Adrenal gland (tissue), 12 donors: ENCODE data around the gene MCOLN2. TPM values are rescaled to one million over a fixed set of nuclear protein-coding genes. Genes with fewer than 3 reads are reported as not detected.

Experiments
- DNase-seq, 7 donors: peaks; one replicate each; pipeline ENCODE4 v3.0.0-alpha.2; 2019 to 2020
- H3K27ac ChIP-seq, 5 donors: fragments of 200-600 bp; sonication (generic) in 4 of 5; 1 replicate in 3 of 5; 2 replicates in 2 of 5; pipeline versions ENCODE4 v1.5.1 to v1.8.0; 2016 to 2020; ENCODE audit warnings: mild to moderate bottlenecking in 1 of 5
- H3K27me3 ChIP-seq: fragments of 200-600 bp; 2 replicates; pipeline ENCODE4 v1.8.0; 2021
- H3K36me3 ChIP-seq, 2 donors: fragments of 200-600 bp; replicated peaks in 1 of 2; 1 replicate in 1 of 2; 2 replicates in 1 of 2; pipeline versions ENCODE4 v1.5.1 to v1.8.0; 2018 to 2022
- H3K4me1 ChIP-seq, 2 donors: fragments of 200-600 bp; replicated peaks in 1 of 2; 1 replicate in 1 of 2; 2 replicates in 1 of 2; pipeline versions ENCODE4 v1.5.1 to v1.8.0; 2018 to 2021
- H3K4me3 ChIP-seq, 4 donors: fragments of 200-600 bp; sonication (generic) in 3 of 4; one replicate each; pipeline ENCODE4 v1.5.1; 2016 to 2018
- H3K9me3 ChIP-seq, 3 donors: fragments of 200-600 bp; sonication (generic) in 1 of 3; replicated peaks in 1 of 3; 1 replicate in 2 of 3; 2 replicates in 1 of 3; pipeline versions ENCODE4 v1.5.1 to v1.8.0; 2016 to 2021
- CTCF ChIP-seq, 6 experiments: fragments of 450-650 bp in 4 of 6; fragments of 200-600 bp in 2 of 6; sonication (generic) in 1 of 6; IDR thresholded peaks; 1 replicate in 5 of 6; 2 replicates in 1 of 6; pipeline versions ENCODE4 v1.5.1 to v1.8.0; 2016 to 2021; ENCODE audit warnings: antibody characterized with exemption in 6 of 6, mild to moderate bottlenecking in 2 of 6, moderate library complexity in 1 of 6
- POLR2A ChIP-seq, 2 donors: fragments of 450-650 bp; IDR thresholded peaks; one replicate each; pipeline ENCODE4 v1.6.1; 2017; ENCODE audit warnings: antibody characterized with exemption in 2 of 2, mild to moderate bottlenecking in 2 of 2, moderate library complexity in 1 of 2
- whole genome bisulfite sequencing, 4 donors: extraction: QIAGEN DNeasy Blood & Tissue Kit in 2 of 4; methylation state at CpG; one replicate each; pipeline versions ENCODE4 v1.1.5 to v1.1.7; 2013 to 2017; 5-methylcytosine and 5-hydroxymethylcytosine counted together
- intact Hi-C, 2 donors: fragments of 100-400 bp; cut with DNase I; formaldehyde crosslinking; loops; one replicate each; pipeline versions ENCODE4 v1.14.1 to v1.15.0; 2022 to 2023
- polyA plus RNA-seq, 3 donors: library from polyadenylated mRNA; stranded (reverse); fragments of 200-250 nt in 2 of 3; fragments of 350-450 nt in 1 of 3; fragmentation: Illumina TruSeq in 1 of 3; extraction: RNeasy Lipid Tissue Mini Kit (QIAGEN cat#74804) in 1 of 3; gene quantifications; one replicate each; pipeline ENCODE4 v1.2.3, GENCODE V29; 2013 to 2014
- total RNA-seq, 9 donors: library from RNA; depleted of rRNA in 4 of 9; stranded (reverse); fragments of >200 nt in 4 of 9; fragments of 120-200 nt in 1 of 9; fragmentation: NEBNext Ultra II Directional in 1 of 9; extraction: Animal tissue kit (Norgen Biotek cat#: 25700) in 1 of 9; gene quantifications; one replicate each; pipeline versions ENCODE4 v1.1.0 to v1.2.4, GENCODE V29; 2013 to 2023
- donor health status: healthy with polysubstance abuse.
- donor health status: Bipolar disorder and iron deficiency.
- donor health status: DM: yes; HTN: yes; CAD: no.
- donor health status: DM: no; HTN: no; CAD: no.
- donor health status: DM: no; HTN: no; CAD: no.
- donor health status: DM: yes; HTN: yes; CAD: no.

Gene MCOLN2
- total and polyA plus RNA-seq, 12 donors: 0.89 to 40.1 (median 14.8) TPM

- peaks cover 12 to 16% of the 10 kb centered on the region in 2 donors for H3K4me1 ChIP-seq
Observed at GRCh38 chr1:84972377-84972987, 24.4 kb downstream of the MCOLN2 start.

GRCh38 chr1:84971957-84972356 is 25.0 kb downstream of the MCOLN2 start:
- no peaks in the 10 kb centered on the region for H3K9me3 ChIP-seq
- peak overlapping the region in 2 of 5 donors; percentile 13 to 63 for H3K27ac ChIP-seq
- no peaks in the 10 kb centered on the region for H3K27me3 ChIP-seq
- intact Hi-C loops: no loop called here
- no peak for TF ChIP-seq CTCF (IDR thresholded peaks at IDR 0.05)
- TF ChIP-seq POLR2A (IDR thresholded peaks at IDR 0.05): no peak
- peaks cover 12 to 16% of the 10 kb centered on the region in 2 donors for H3K4me1 ChIP-seq
- DNase-seq: no peak
- 60 to 78% (median 73%) methylated on average over 2 of the region's 2 CpGs for WGBS, 4 donors
- no peaks in the 10 kb centered on the region for H3K36me3 ChIP-seq
- H3K4me3 ChIP-seq: no peak overlapping the region

More at GRCh38 chr1:84972377-84972987, 24.4 kb downstream of the MCOLN2 start:
- H3K36me3 ChIP-seq: no peaks in the 10 kb centered on the region
- no peak for DNase-seq
- no peak overlapping the region for H3K4me3 ChIP-seq
- H3K27ac ChIP-seq: peak overlapping the region in 3 of 5 donors; percentile 13 to 63 (median 51)
- H3K27me3 ChIP-seq: no peaks in the 10 kb centered on the region
- TF ChIP-seq POLR2A (IDR thresholded peaks at IDR 0.05) (no peak), CTCF (IDR thresholded peaks at IDR 0.05) (no peak)
- H3K9me3 ChIP-seq: no peaks in the 10 kb centered on the region
- 7 to 32% (median 23%) methylated on average over 1 of the region's 1 CpG for WGBS, 4 donors
- intact Hi-C loops: no loop called here

DNA sequence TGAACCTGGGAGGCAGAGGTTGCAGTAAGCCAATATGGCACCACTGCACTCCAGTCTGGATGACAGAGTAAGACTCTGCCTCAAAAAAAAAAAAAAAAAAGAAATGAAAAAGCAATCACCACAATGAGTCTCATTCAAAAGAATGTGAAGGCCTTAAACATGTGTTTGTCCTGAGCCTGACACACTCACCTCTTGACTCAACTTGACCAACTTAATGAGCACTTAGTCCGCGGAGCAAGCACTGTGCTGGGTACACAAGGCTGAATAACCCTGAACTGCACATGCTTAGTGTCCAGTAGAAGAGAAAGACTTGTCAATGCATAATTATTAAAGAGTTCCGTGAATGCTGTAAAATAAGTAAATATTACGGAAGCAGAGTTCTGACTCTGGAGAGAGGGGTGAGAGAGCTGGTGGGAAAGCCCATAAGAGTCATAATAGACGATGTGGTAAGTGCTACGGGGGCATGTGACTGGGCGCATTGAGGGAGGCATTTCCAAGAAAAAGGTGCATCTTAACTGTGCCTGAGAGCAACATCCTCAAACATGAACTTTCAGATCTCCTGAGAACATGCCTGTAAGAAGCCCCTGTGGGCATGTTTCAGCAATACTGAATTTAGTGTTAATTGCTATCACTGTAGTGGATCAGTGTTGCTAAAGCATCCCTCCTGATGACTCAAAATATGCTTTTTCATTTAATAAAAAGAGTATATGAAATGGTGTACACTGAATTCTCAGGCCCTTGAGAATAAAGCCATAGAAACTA is 27.2 kb downstream of the MCOLN2 start:
- no peak overlapping the region for H3K4me3 ChIP-seq
- no peaks in the 10 kb centered on the region for H3K36me3 ChIP-seq
- no peaks in the 10 kb centered on the region for H3K27me3 ChIP-seq
- no peaks in the 10 kb centered on the region for H3K9me3 ChIP-seq
- peaks cover 12 to 16% of the 10 kb centered on the region in 2 donors for H3K4me1 ChIP-seq
- WGBS, 4 donors: 92 to 96% (median 93%) methylated on average over 7 of the region's 7 CpGs
- no peak for TF ChIP-seq POLR2A (IDR thresholded peaks at IDR 0.05)
- TF ChIP-seq CTCF (IDR thresholded peaks at IDR 0.05): no peak
- intact Hi-C loops: no loop called here
- H3K27ac ChIP-seq: no peak overlapping the region
- no peak for DNase-seq

DNA sequence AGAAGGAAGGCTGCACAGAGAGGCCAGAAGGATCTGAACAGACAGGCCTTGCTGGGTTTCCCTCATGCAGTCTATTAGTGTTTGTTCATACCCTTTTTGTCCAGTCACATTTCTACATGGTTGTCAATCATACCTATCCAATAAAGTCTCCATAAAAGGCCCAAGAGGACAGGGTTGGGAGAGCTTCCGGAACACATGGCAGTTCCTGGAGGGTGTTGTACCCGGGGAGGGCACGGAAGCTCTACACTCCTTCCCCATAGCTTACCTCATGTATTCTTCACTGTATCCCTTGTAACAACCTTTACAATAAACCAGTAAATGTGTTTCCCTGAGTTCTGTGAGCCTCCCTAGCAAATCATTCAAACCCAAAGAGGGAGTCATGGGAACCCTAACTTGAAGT is 28.0 kb downstream of the MCOLN2 start:
- peaks cover 12 to 16% of the 10 kb centered on the region in 2 donors for H3K4me1 ChIP-seq
- no peaks in the 10 kb centered on the region for H3K36me3 ChIP-seq
- no peaks in the 10 kb centered on the region for H3K27me3 ChIP-seq
- intact Hi-C loops: no loop called here
- no peak overlapping the region for H3K4me3 ChIP-seq
- H3K27ac ChIP-seq: no peak overlapping the region
- H3K9me3 ChIP-seq: no peaks in the 10 kb centered on the region
- no peak for DNase-seq
- 92 to 94% (median 94%) methylated on average over 3 of the region's 3 CpGs for WGBS, 4 donors
- TF ChIP-seq CTCF (IDR thresholded peaks at IDR 0.05): no peak
- TF ChIP-seq POLR2A (IDR thresholded peaks at IDR 0.05): no peak
